ENCODE results near the gene SNX20.

The SNX20 gene

GRCh38 chr16:50677351-50677750 is 3.8 kb downstream of the SNX20 start:
- Histone ChIP-seq H3K9me3 (ENCODE audit: control insufficient read depth, insufficient read depth, low read depth, low read length) (peaks cover 10% of the 10 kb centered on the region), H3K36me3 (ENCODE audit: control insufficient read depth, insufficient read depth, low read length) (no peaks in the 10 kb centered on the region), H3K9ac (ENCODE audit: low read length) (no peak overlapping the region), H3K4me3 (ENCODE audit: low read depth, low read length) (no peak overlapping the region), H3K27ac (ENCODE audit: low read depth, low read length) (no peak overlapping the region), H3K27me3 (ENCODE audit: control insufficient read depth, insufficient read depth, low read length) (no peaks in the 10 kb centered on the region), H3K4me1 (ENCODE audit: control insufficient read depth, insufficient read depth, low read length) (no peaks in the 10 kb centered on the region)

GRCh38 chr16:50676684-50677225 is 4.4 kb downstream of the SNX20 start:
- Histone ChIP-seq H3K36me3 (ENCODE audit: control insufficient read depth, insufficient read depth, low read length) (no peaks in the 10 kb centered on the region), H3K9me3 (ENCODE audit: control insufficient read depth, insufficient read depth, low read depth, low read length) (peaks cover 16% of the 10 kb centered on the region), H3K4me3 (ENCODE audit: low read depth, low read length) (no peak overlapping the region), H3K27me3 (ENCODE audit: control insufficient read depth, insufficient read depth, low read length) (no peaks in the 10 kb centered on the region), H3K9ac (ENCODE audit: low read length) (no peak overlapping the region), H3K27ac (ENCODE audit: low read depth, low read length) (no peak overlapping the region), H3K4me1 (ENCODE audit: control insufficient read depth, insufficient read depth, low read length) (no peaks in the 10 kb centered on the region)

- Histone ChIP-seq H3K36me3 (ENCODE audit: control insufficient read depth, insufficient read depth, low read length) (no peaks in the 10 kb centered on the region), H3K27ac (ENCODE audit: low read depth, low read length) (no peak overlapping the region)
Observed at GRCh38 chr16:50675686-50676610, 5.2 kb downstream of the SNX20 start.

GRCh38 chr16:50674831-50675230 is 6.3 kb downstream of the SNX20 start:
- no peaks in the 10 kb centered on the region for H3K4me1 ChIP-seq (ENCODE audit: control insufficient read depth, insufficient read depth, low read length)
- no peak overlapping the region for H3K9ac ChIP-seq (ENCODE audit: low read length)
- H3K4me3 ChIP-seq (ENCODE audit: low read depth, low read length), result no peak overlapping the region
- no peak overlapping the region for H3K27ac ChIP-seq (ENCODE audit: low read depth, low read length)
- H3K9me3 ChIP-seq (ENCODE audit: control insufficient read depth, insufficient read depth, low read depth, low read length), result peaks cover 23% of the 10 kb centered on the region
- no peaks in the 10 kb centered on the region for H3K27me3 ChIP-seq (ENCODE audit: control insufficient read depth, insufficient read depth, low read length)
- H3K36me3 ChIP-seq (ENCODE audit: control insufficient read depth, insufficient read depth, low read length), result no peaks in the 10 kb centered on the region

More at GRCh38 chr16:50675686-50676610, 5.2 kb downstream of the SNX20 start:
- no peak overlapping the region for H3K4me3 ChIP-seq (ENCODE audit: low read depth, low read length)
- H3K27me3 ChIP-seq (ENCODE audit: control insufficient read depth, insufficient read depth, low read length), result no peaks in the 10 kb centered on the region
- no peak overlapping the region for H3K9ac ChIP-seq (ENCODE audit: low read length)
- peaks cover 23% of the 10 kb centered on the region for H3K9me3 ChIP-seq (ENCODE audit: control insufficient read depth, insufficient read depth, low read depth, low read length)
- no peaks in the 10 kb centered on the region for H3K4me1 ChIP-seq (ENCODE audit: control insufficient read depth, insufficient read depth, low read length)

GRCh38 chr16:50673496-50674275 is 7.4 kb downstream of the SNX20 start:
- H3K36me3 ChIP-seq (ENCODE audit: control insufficient read depth, insufficient read depth, low read length), result no peaks in the 10 kb centered on the region

DNA sequence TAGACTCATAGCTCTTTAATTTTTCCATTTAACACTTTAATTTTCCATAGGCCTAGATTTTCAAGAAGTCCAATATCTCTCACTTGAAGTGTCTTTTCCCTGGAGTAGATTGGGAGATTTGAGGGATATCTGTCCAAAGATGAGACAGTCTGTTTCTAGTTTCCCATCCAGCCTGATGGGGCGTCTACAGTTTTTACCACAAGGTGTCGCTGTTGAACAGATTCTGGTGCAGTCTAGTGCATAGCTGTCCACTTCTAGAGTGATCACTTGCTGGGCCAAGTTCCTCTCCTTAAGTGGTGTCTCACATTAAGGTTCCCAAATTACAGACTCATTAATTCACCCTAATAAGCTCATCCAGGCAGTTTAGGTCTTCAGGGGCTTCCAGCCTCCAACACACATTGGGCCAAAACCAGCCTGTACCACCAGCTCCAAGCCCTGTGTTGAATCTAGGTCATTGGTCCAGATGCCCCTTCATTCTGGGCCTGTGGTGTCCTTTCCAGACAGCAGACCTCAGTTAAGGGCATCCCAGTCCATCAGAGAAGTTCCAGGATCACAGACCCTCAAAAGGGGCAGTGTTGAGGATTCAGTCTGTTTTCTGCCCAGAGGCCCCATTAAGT is 9.4 kb downstream of the SNX20 start:
- Histone ChIP-seq H3K27ac (ENCODE audit: low read depth, low read length) (no peak overlapping the region), H3K4me1 (ENCODE audit: control insufficient read depth, insufficient read depth, low read length) (no peaks in the 10 kb centered on the region), H3K36me3 (ENCODE audit: control insufficient read depth, insufficient read depth, low read length) (no peaks in the 10 kb centered on the region), H3K4me3 (ENCODE audit: low read depth, low read length) (no peak overlapping the region), H3K9me3 (ENCODE audit: control insufficient read depth, insufficient read depth, low read depth, low read length) (peaks cover 23% of the 10 kb centered on the region), H3K27me3 (ENCODE audit: control insufficient read depth, insufficient read depth, low read length) (no peaks in the 10 kb centered on the region), H3K9ac (ENCODE audit: low read length) (no peak overlapping the region)

More at GRCh38 chr16:50673496-50674275, 7.4 kb downstream of the SNX20 start:
- Histone ChIP-seq H3K27ac (ENCODE audit: low read depth, low read length) (no peak overlapping the region), H3K27me3 (ENCODE audit: control insufficient read depth, insufficient read depth, low read length) (no peaks in the 10 kb centered on the region), H3K9ac (ENCODE audit: low read length) (no peak overlapping the region), H3K4me1 (ENCODE audit: control insufficient read depth, insufficient read depth, low read length) (no peaks in the 10 kb centered on the region), H3K9me3 (ENCODE audit: control insufficient read depth, insufficient read depth, low read depth, low read length) (peaks cover 23% of the 10 kb centered on the region), H3K4me3 (ENCODE audit: low read depth, low read length) (no peak overlapping the region)

GRCh38 chr16:50670476-50670875 is 10.6 kb downstream of the SNX20 start:
- no peak overlapping the region for H3K9ac ChIP-seq (ENCODE audit: low read length)
- no peak overlapping the region for H3K27ac ChIP-seq (ENCODE audit: low read depth, low read length)
- H3K9me3 ChIP-seq (ENCODE audit: control insufficient read depth, insufficient read depth, low read depth, low read length), result peaks cover 23% of the 10 kb centered on the region
- no peaks in the 10 kb centered on the region for H3K4me1 ChIP-seq (ENCODE audit: control insufficient read depth, insufficient read depth, low read length)
- no peaks in the 10 kb centered on the region for H3K27me3 ChIP-seq (ENCODE audit: control insufficient read depth, insufficient read depth, low read length)
- H3K36me3 ChIP-seq (ENCODE audit: control insufficient read depth, insufficient read depth, low read length), result no peaks in the 10 kb centered on the region
- H3K4me3 ChIP-seq (ENCODE audit: low read depth, low read length), result no peak overlapping the region

GRCh38 chr16:50669741-50670140 is 11.4 kb downstream of the SNX20 start:
- Histone ChIP-seq H3K27me3 (ENCODE audit: control insufficient read depth, insufficient read depth, low read length) (no peaks in the 10 kb centered on the region), H3K27ac (ENCODE audit: low read depth, low read length) (no peak overlapping the region), H3K4me1 (ENCODE audit: control insufficient read depth, insufficient read depth, low read length) (no peaks in the 10 kb centered on the region), H3K36me3 (ENCODE audit: control insufficient read depth, insufficient read depth, low read length) (no peaks in the 10 kb centered on the region), H3K9me3 (ENCODE audit: control insufficient read depth, insufficient read depth, low read depth, low read length) (peaks cover 24% of the 10 kb centered on the region), H3K9ac (ENCODE audit: low read length) (no peak overlapping the region), H3K4me3 (ENCODE audit: low read depth, low read length) (no peak overlapping the region)

DNA sequence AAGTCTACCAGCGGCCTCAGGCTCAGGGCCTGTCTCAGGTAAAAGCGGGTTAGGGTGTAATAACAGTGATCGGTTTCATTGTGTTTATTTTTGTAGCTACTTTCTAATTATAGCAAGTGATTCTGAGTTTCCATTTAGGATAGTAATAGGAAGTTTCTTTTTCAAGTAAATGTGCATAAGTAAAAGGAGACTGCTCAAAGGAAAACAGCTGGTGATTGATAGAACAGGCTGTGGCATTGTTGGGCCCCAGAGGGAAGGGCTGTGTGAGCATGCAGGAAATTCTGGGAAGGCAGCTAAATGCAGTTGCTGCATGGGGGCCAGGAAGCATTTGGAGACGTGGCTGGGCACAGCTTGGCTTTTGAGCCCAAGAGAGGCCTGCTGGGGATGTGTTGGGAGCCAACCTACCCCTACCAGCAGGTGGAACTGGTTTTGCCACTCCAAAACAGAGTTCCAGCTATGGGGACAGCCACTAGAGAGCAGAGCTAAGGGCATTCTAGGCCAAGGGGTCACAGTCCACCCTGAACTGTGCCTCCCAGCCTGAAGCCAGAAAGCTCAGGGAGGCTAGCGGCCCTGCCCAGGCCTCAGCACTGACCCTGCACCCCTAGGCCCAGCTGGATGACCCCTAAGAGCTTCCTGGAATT is 12.6 kb downstream of the SNX20 start:
- no peak overlapping the region for H3K4me3 ChIP-seq (ENCODE audit: low read depth, low read length)
- no peaks in the 10 kb centered on the region for H3K4me1 ChIP-seq (ENCODE audit: control insufficient read depth, insufficient read depth, low read length)
- 0 out of 2 replicates have a peak, but pooled peaks cover 2% of the 10 kb centered on the region for H3K27me3 ChIP-seq (ENCODE audit: control insufficient read depth, insufficient read depth, low read length)
- peaks cover 28% of the 10 kb centered on the region for H3K9me3 ChIP-seq (ENCODE audit: control insufficient read depth, insufficient read depth, low read depth, low read length)
- no peak overlapping the region for H3K27ac ChIP-seq (ENCODE audit: low read depth, low read length)
- H3K36me3 ChIP-seq (ENCODE audit: control insufficient read depth, insufficient read depth, low read length), result no peaks in the 10 kb centered on the region
- no peak overlapping the region for H3K9ac ChIP-seq (ENCODE audit: low read length)

DNA sequence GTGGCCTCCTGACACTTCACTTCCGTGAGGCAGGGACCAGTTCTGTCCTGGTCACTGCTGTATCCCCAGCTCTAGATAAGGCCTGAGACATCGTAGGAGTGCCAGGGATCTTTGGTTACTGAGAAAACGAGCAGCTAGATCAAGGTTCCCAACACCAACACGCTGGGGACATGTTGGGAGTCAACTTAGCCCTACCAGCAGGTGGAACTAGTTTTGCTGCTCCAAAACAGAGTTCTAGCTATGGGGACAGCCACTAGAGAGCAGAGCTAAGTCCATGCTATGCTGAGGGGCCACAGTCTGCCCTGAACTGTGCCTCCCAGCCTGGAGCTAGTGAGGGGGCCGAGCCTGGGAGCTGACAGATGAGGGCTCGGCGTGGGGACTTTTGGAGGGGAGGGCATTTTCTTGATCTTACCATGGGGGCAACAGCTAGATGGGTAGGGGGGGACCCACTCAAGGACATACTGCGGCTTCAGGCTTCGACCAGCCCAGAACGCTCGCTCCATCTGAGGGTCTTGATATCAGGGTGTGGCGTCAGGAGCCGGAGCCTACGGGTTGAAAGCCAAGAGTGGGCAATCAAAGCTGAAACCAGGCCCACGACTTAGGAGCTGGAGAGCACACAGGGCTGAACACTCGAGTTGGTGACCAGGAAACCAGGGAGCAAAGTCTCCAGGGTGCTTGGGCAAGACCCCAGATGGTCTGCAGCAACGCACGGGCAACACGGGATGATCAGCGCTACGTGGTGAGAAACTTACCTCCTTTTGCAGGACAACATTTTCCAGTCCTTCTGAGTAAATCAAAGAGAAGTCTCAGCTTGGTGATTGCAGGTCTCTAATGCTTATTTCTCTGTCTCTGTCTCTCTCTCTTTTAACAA is 13.4 kb downstream of the SNX20 start:
- no peaks in the 10 kb centered on the region for H3K36me3 ChIP-seq (ENCODE audit: control insufficient read depth, insufficient read depth, low read length)
- no peak overlapping the region for H3K4me3 ChIP-seq (ENCODE audit: low read depth, low read length)
- H3K4me1 ChIP-seq (ENCODE audit: control insufficient read depth, insufficient read depth, low read length), result no peaks in the 10 kb centered on the region
- 0 out of 2 replicates have a peak, but pooled peaks cover 2% of the 10 kb centered on the region for H3K27me3 ChIP-seq (ENCODE audit: control insufficient read depth, insufficient read depth, low read length)
- peaks cover 26% of the 10 kb centered on the region for H3K9me3 ChIP-seq (ENCODE audit: control insufficient read depth, insufficient read depth, low read depth, low read length)
- no peak overlapping the region for H3K9ac ChIP-seq (ENCODE audit: low read length)
- H3K27ac ChIP-seq (ENCODE audit: low read depth, low read length), result no peak overlapping the region

All from HUES6 (cell line).